Tibial nerve (tissue), 4 donors: Measurements from ENCODE around the gene ATP13A1.

ENCODE experiments used
- EP300 ChIP-seq, 2 donors: sonication (generic); formaldehyde crosslinking; IDR thresholded peaks; one replicate each; pipeline ENCODE4 v1.6.1; 2017; ENCODE audit warnings: antibody characterized with exemption in 2 of 2, mild to moderate bottlenecking in 1 of 2
- POLR2A ChIP-seq, 2 donors: fragments of 450-650 bp; IDR thresholded peaks; one replicate each; pipeline ENCODE4 v1.6.1; 2017; ENCODE audit warnings: antibody characterized with exemption in 2 of 2, mild to moderate bottlenecking in 2 of 2, moderate library complexity in 2 of 2
- TF ChIP-seq, protein P1 (sequence below), 5 experiments: fragments of 200-600 bp in 3 of 5; fragments of 450-650 bp in 2 of 5; sonication (generic) in 3 of 5; IDR thresholded peaks; one replicate each; pipeline ENCODE4 v1.5.1; 2016 to 2019; ENCODE audit warnings: antibody characterized with exemption in 5 of 5, mild to moderate bottlenecking in 3 of 5, moderate library complexity in 2 of 5

DNA sequence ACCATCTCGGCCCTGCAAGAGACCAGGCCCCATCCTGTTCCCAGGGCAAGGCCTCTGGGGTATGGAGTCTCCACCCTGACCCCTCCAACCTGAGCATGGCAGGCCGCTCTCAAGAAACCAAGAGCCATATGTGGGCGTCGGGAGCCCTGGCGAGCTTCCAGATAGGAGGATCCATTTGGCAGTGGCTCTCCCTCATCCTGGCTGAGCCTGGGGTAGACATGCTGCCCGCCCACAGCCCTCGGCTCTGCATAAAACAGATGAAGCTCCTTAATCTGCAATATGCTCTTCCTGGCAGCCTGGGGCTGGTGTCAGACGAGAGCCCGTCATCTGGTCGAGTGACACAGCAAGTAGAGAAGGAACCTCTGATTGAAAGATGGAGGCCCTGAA is 6.1 kb downstream of the ATP13A1 start:
- TF ChIP-seq POLR2A (IDR thresholded peaks at IDR 0.05), result no peak
- TF ChIP-seq EP300 (IDR thresholded peaks at IDR 0.05), result no peak
- TF ChIP-seq, protein P1, sequence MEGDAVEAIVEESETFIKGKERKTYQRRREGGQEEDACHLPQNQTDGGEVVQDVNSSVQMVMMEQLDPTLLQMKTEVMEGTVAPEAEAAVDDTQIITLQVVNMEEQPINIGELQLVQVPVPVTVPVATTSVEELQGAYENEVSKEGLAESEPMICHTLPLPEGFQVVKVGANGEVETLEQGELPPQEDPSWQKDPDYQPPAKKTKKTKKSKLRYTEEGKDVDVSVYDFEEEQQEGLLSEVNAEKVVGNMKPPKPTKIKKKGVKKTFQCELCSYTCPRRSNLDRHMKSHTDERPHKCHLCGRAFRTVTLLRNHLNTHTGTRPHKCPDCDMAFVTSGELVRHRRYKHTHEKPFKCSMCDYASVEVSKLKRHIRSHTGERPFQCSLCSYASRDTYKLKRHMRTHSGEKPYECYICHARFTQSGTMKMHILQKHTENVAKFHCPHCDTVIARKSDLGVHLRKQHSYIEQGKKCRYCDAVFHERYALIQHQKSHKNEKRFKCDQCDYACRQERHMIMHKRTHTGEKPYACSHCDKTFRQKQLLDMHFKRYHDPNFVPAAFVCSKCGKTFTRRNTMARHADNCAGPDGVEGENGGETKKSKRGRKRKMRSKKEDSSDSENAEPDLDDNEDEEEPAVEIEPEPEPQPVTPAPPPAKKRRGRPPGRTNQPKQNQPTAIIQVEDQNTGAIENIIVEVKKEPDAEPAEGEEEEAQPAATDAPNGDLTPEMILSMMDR (IDR thresholded peaks at IDR 0.05), result no peak
